Measurements from ENCODE around the gene ANO4. TPM values are rescaled to one million over a fixed set of nuclear protein-coding genes. Genes with fewer than 3 reads are reported as not detected.
"Not testable (repeated sequence)": the region's sequence is repeated elsewhere in the genome, so short reads cannot be mapped to it uniquely, and the experiment has no call there.

ANO4 gene
- total and polyA plus RNA-seq, 4 experiments from 2014 or later = not detected

DNA sequence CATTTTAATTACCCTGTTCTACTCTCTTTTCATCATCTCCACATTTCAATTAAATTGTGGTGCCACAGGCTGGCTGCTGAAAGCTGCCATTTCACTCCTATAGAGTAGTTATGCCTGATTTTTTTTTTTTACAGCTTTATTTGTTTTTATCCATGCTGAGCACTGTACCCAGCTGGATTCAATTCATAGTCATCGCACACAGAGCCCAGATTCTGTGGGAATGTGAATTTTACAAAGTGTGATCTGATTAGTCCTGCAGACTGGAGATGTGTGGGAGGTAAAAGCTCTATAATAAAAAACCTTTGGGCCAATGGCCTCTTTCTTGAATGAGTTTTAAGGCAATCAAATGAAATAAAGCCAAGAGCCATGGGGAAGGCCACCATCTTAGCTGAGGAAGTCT, 190.2 kb downstream of the ANO4 start:
- Mint-ChIP-seq H3K4me3 (no peak overlapping the region), H3K36me3 (no peaks in the 10 kb centered on the region), H3K9me3 (peaks cover 0 to 4% (median under 1%) of the 10 kb centered on the region in 8 donors), H3K27me3 (peaks cover 2% of the 10 kb centered on the region in 2 donors), H3K4me1 (no peaks in the 10 kb centered on the region), H3K27ac (no peak overlapping the region)
- CTCF ChIA-PET (ENCODE audit: partially characterized antibody) = no interaction called here
- Histone ChIP-seq H3K36me3 (ENCODE audit: insufficient read depth, low read length) (no peaks in the 10 kb centered on the region), H3K27ac (ENCODE audit: low read depth, low read length) (no peak overlapping the region), H3K4me3 (ENCODE audit: low read length in 2 of 2) (no peak overlapping the region), H3K27me3 (ENCODE audit: insufficient read depth, low read length) (no peaks in the 10 kb centered on the region), H3K9me3 (ENCODE audit: control insufficient read depth in 1 of 2, low read length in 2 of 2) (no peaks in the 10 kb centered on the region), H3K4me1 (ENCODE audit: insufficient read depth, low read length) (no peaks in the 10 kb centered on the region)
- DNase-seq = no peak
- POLR2A ChIA-PET (ENCODE audit: partially characterized antibody) = no interaction called here
- intact Hi-C loops (cut with micrococcal nuclease) = no loop called here

DNA sequence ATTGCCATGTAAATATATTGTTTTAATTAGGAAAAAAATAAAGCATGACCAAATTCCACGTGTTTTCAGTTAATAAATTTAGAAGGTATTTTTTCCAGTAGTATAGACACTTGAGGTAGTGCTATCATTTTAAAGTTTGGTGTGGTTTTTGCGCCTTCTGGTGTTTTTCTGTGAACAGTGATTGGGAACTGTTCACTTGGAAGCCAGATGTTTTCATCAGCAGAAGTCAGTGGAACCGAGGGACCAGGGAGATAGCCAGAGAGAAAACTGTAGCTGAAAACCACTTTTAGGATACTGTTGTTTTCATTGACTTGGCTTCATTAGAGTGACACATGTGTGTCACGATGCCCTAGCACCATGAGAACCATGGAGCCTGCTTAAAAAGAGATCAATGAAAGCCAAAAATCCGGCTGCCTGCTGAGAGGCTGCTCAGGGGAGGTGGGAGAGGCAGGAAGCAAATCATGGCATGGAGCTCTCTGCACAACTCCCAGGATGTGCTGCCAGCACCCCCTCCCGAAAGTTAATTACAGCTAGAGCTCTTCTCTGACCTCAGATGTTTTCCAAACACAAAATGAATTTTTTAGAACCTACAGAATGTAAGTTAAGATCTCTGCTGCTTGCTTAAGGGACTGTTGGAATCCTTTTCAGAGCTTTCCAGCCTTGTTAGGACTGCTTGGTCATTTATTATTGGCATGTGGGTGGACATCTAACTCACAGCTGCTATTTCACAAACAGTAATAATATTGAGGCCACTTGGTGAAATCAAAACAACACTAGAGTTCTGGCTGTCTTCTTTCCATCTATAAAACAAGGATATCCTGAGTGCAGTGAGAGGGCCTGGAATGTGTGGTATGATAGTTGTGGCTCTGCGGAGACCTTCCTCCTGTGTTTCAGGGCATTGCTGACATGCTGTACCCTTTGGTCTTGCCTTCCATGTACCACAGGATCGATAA, 192.3 kb downstream of the ANO4 start:
- no peak overlapping the region for H3K4me3 ChIP-seq (ENCODE audit: low read length in 2 of 2)
- no peaks in the 10 kb centered on the region for H3K4me1 Mint-ChIP-seq
- H3K4me3 Mint-ChIP-seq = no peak overlapping the region
- H3K27me3 ChIP-seq (ENCODE audit: insufficient read depth, low read length) = no peaks in the 10 kb centered on the region
- intact Hi-C loops (cut with micrococcal nuclease) = no loop called here
- H3K9me3 Mint-ChIP-seq = peaks cover 0 to 6% (median 1%) of the 10 kb centered on the region in 8 donors
- no peaks in the 10 kb centered on the region for H3K36me3 Mint-ChIP-seq
- CTCF ChIA-PET (ENCODE audit: partially characterized antibody) = no interaction called here
- H3K27me3 Mint-ChIP-seq = peaks cover 2 to 3% of the 10 kb centered on the region in 2 donors
- no peak for DNase-seq
- no peak overlapping the region for H3K27ac ChIP-seq (ENCODE audit: low read depth, low read length)
- H3K9me3 ChIP-seq (ENCODE audit: control insufficient read depth in 1 of 2, low read length in 2 of 2) = no peaks in the 10 kb centered on the region
- no peak overlapping the region for H3K27ac Mint-ChIP-seq
- POLR2A ChIA-PET (ENCODE audit: partially characterized antibody) = no interaction called here
- H3K36me3 ChIP-seq (ENCODE audit: insufficient read depth, low read length) = no peaks in the 10 kb centered on the region
- no peaks in the 10 kb centered on the region for H3K4me1 ChIP-seq (ENCODE audit: insufficient read depth, low read length)

DNA sequence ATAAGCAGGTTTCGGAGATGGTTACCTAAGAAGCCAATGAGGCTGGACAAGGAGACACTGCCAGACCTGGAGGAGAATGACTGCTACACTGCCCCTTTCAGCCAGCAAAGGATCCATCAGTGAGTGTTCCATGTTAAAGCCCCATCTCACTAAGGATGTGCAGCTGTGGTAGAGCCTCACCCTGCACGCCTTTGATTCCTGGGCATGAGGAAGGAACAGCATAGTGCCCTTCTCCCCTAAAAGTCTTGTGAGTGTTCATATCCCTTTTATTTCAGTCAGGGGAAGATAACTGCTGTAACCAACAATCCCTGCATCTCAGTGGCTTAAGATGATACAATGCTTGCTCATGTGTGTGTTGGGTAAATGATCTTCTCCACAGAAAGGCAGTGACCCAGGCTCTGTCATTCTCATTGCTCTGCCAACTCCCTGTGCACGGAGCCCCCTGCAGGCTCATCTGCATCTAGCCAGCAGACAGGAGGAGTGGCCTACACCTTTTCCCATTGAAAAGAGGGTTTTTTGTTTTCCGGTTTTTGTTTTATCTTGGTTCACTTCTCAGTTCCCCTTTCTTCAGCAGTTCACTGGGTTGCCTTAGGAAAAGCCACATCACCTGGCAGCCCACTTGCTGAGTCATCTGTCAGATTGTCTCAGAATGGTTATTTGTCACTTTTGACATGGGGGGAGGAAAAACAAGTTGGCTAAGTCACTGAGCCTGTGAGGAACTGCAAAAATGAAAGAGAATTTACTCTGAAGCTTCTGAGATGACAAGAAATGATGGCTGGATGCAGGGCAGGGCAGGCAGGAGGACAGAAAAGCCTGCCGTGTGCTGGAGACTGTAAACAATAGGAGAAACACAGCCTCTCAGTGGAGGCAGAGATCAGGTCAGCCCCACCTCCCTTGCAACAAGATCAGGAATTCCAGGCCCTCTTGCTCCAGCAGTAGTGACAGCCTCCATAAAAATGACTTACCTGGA, 193.3 kb downstream of the ANO4 start:
- Histone ChIP-seq H3K36me3 (ENCODE audit: insufficient read depth, low read length) (no peaks in the 10 kb centered on the region), H3K4me1 (ENCODE audit: insufficient read depth, low read length) (no peaks in the 10 kb centered on the region), H3K27ac (ENCODE audit: low read depth, low read length) (no peak overlapping the region), H3K4me3 (ENCODE audit: low read length in 2 of 2) (no peak overlapping the region), H3K27me3 (ENCODE audit: insufficient read depth, low read length) (no peaks in the 10 kb centered on the region), H3K9me3 (ENCODE audit: control insufficient read depth in 1 of 2, low read length in 2 of 2) (no peaks in the 10 kb centered on the region)
- POLR2A ChIA-PET (ENCODE audit: partially characterized antibody) = no interaction called here
- Mint-ChIP-seq H3K4me1 (no peaks in the 10 kb centered on the region), H3K27me3 (peaks cover 2 to 3% of the 10 kb centered on the region in 2 donors), H3K27ac (no peak overlapping the region), H3K4me3 (no peak overlapping the region), H3K9me3 (peaks cover 0 to 6% (median 1%) of the 10 kb centered on the region in 8 donors), H3K36me3 (no peaks in the 10 kb centered on the region)
- intact Hi-C loops (cut with micrococcal nuclease) = no loop called here
- DNase-seq = peak in 1 of 5 donors; percentile 41
- CTCF ChIA-PET (ENCODE audit: partially characterized antibody) = no interaction called here

DNA sequence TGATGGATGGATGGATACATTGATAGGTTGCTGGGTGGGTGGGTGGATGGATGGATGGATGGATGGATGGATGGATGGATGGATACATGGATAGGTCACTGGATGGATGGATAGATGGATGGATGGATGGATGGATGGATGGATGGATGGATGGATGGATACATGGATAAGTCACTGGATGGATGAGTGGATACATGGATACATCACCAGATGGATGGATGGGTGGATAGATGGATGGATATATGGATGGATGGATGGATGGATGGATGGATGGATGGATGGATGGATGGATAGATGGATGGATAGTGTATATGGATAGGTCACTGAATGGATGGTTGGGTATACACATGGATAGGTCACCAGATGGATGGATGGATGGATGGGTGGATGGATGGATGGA, 194.9 kb downstream of the ANO4 start:
- CTCF ChIA-PET (ENCODE audit: partially characterized antibody); H3K4me1 Mint-ChIP-seq; H3K4me1 ChIP-seq (ENCODE audit: insufficient read depth, low read length); H3K27ac ChIP-seq (ENCODE audit: low read depth, low read length); H3K4me3 ChIP-seq (ENCODE audit: low read length in 2 of 2); H3K36me3 ChIP-seq (ENCODE audit: insufficient read depth, low read length); H3K9me3 Mint-ChIP-seq; H3K9me3 ChIP-seq (ENCODE audit: control insufficient read depth in 1 of 2, low read length in 2 of 2); H3K36me3 Mint-ChIP-seq; H3K27ac Mint-ChIP-seq; H3K27me3 Mint-ChIP-seq; H3K4me3 Mint-ChIP-seq; intact Hi-C loops (cut with micrococcal nuclease); DNase-seq; H3K27me3 ChIP-seq (ENCODE audit: insufficient read depth, low read length); POLR2A ChIA-PET (ENCODE audit: partially characterized antibody): not testable (repeated sequence)

DNA sequence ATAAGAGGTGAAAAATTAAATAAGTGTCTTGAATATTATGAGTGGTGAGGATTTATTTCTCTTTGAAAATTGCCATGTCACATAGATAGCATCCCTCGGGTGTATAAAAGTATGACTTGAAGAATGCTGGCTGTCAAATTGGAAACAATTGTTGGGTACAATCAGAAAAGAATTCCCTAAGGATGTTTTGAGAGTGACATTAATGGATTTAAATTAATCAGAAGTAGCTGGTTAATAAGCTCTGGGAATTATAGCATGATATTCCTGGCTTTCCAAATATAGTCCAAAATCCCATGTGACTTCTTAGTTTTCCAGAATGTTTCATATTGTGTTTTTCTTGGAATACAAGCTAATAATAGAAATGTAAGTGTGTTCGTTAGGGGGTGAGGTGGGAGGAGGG, 196.5 kb downstream of the ANO4 start:
- Histone ChIP-seq H3K36me3 (ENCODE audit: insufficient read depth, low read length) (no peaks in the 10 kb centered on the region), H3K9me3 (ENCODE audit: control insufficient read depth in 1 of 2, low read length in 2 of 2) (no peaks in the 10 kb centered on the region), H3K27me3 (ENCODE audit: insufficient read depth, low read length) (no peaks in the 10 kb centered on the region), H3K4me1 (ENCODE audit: insufficient read depth, low read length) (no peaks in the 10 kb centered on the region), H3K4me3 (ENCODE audit: low read length in 2 of 2) (no peak overlapping the region), H3K27ac (ENCODE audit: low read depth, low read length) (no peak overlapping the region)
- DNase-seq = no peak
- ChIA-PET POLR2A (ENCODE audit: partially characterized antibody) (no interaction called here), CTCF (ENCODE audit: partially characterized antibody) (no interaction called here)
- H3K36me3 Mint-ChIP-seq = no peaks in the 10 kb centered on the region
- no peaks in the 10 kb centered on the region for H3K4me1 Mint-ChIP-seq
- peaks cover 0 to 6% (median 0%) of the 10 kb centered on the region in 8 donors for H3K9me3 Mint-ChIP-seq
- peaks cover 0 to 3% of the 10 kb centered on the region in 2 donors for H3K27me3 Mint-ChIP-seq
- intact Hi-C loops (cut with micrococcal nuclease) = no loop called here
- no peak overlapping the region for H3K4me3 Mint-ChIP-seq
- no peak overlapping the region for H3K27ac Mint-ChIP-seq

DNA sequence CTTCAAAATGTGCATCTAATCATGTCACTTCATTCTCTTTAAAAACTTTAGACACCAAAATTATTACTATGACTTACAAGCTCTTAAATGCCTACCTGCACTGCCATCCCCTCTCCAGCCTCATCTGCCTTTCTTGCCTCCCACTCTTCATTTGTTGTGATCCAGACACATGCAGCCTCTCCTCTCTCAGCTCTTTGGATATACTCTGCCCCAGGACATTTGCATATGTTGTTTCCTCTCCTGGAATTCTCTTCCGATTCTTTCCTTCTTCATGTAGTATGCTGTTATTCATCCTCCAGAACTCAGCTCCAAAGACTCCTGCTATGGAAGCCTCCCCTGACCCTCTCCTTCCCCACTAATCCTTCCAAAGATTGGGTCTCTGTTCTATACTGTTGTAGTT, 197.6 kb downstream of the ANO4 start:
- no peak overlapping the region for H3K27ac ChIP-seq (ENCODE audit: low read depth, low read length)
- no peak overlapping the region for H3K4me3 Mint-ChIP-seq
- peaks cover 0 to 6% (median 0%) of the 10 kb centered on the region in 8 donors for H3K9me3 Mint-ChIP-seq
- no peaks in the 10 kb centered on the region for H3K9me3 ChIP-seq (ENCODE audit: control insufficient read depth in 1 of 2, low read length in 2 of 2)
- H3K27me3 Mint-ChIP-seq = peaks cover 0 to 3% of the 10 kb centered on the region in 2 donors
- ChIA-PET POLR2A (ENCODE audit: partially characterized antibody) (no interaction called here), CTCF (ENCODE audit: partially characterized antibody) (no interaction called here)
- peak overlapping the region in 1 of 7 donors; percentile 36 for H3K27ac Mint-ChIP-seq
- no peaks in the 10 kb centered on the region for H3K36me3 Mint-ChIP-seq
- intact Hi-C loops (cut with micrococcal nuclease) = no loop called here
- DNase-seq = no peak
- no peaks in the 10 kb centered on the region for H3K36me3 ChIP-seq (ENCODE audit: insufficient read depth, low read length)
- no peaks in the 10 kb centered on the region for H3K27me3 ChIP-seq (ENCODE audit: insufficient read depth, low read length)
- no peak overlapping the region for H3K4me3 ChIP-seq (ENCODE audit: low read length in 2 of 2)
- H3K4me1 ChIP-seq (ENCODE audit: insufficient read depth, low read length) = no peaks in the 10 kb centered on the region
- no peaks in the 10 kb centered on the region for H3K4me1 Mint-ChIP-seq

DNA sequence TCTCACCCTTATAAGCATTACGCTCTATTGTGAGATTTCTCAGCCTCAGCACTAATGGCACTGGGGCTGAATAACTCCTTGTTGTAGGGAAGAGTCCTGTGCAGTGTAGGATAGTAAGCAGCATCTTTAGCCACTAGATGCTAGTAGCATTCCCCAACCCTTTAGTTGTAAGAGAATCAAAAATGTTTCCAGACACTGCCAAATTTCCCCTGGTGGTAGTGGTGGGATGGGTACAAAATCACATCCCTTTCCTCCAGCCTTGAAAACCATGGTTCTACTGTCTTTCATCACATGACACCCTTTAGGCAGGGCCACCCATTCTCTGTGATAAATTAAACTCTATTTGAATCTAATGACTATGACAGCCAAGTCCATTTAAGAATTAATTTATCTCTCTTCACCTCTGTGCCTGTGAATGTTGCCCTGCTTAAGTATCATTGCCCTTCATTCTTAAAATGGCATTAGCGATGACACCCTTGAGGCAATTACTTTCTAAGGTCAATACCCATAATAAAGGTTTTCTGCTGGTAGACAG, 199.4 kb downstream of the ANO4 start:
- Mint-ChIP-seq H3K36me3 (no peaks in the 10 kb centered on the region), H3K27ac (no peak overlapping the region), H3K4me3 (no peak overlapping the region), H3K9me3 (peaks cover 0 to 6% (median 0%) of the 10 kb centered on the region in 8 donors), H3K4me1 (no peaks in the 10 kb centered on the region), H3K27me3 (peaks cover 0 to 3% of the 10 kb centered on the region in 2 donors)
- Histone ChIP-seq H3K9me3 (ENCODE audit: control insufficient read depth in 1 of 2, low read length in 2 of 2) (no peaks in the 10 kb centered on the region), H3K4me1 (ENCODE audit: insufficient read depth, low read length) (no peaks in the 10 kb centered on the region), H3K4me3 (ENCODE audit: low read length in 2 of 2) (no peak overlapping the region), H3K36me3 (ENCODE audit: insufficient read depth, low read length) (no peaks in the 10 kb centered on the region), H3K27me3 (ENCODE audit: insufficient read depth, low read length) (no peaks in the 10 kb centered on the region), H3K27ac (ENCODE audit: low read depth, low read length) (no peak overlapping the region)
- ChIA-PET CTCF (ENCODE audit: partially characterized antibody) (no interaction called here), POLR2A (ENCODE audit: partially characterized antibody) (no interaction called here)
- intact Hi-C loops (cut with micrococcal nuclease) = no loop called here
- DNase-seq = no peak

Data from CD4-positive, alpha-beta memory T cell (primary cell).